Measurements from ENCODE around the gene FLT4.

Gene FLT4

DNA sequence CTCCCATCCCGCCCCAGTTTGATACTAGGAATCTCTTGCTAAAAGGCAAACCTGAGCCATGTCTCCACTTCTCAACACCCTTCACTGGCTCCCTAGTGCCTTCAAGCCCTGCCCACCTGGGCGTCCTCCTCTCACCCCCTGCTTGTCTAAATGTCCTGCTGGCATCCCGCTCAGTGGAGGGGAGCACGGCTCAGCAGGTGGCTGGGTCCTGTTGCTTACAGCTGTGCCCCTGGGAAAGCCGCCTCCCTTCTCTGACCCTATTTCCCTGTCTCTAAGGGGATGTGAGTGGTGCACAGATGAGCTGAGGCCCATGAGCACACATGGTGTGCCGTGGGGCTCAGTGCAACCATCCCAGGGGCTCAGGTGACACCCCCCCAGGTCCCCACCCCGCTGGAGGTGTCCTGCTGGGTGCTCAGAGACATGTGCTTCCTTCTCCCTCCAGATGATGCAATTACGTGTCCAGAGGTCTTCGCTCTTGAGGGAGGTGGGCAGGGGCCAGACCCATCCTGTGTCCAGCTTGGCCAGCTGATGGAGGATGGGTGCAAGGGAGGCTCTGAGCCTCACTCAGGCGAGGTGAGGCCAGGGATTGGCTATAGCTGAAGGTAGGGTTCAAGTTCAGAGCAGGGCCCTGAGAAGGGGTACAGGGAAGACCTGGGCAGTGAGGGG, 24.1 kb downstream of the FLT4 start:
- DNase-seq, result no peak

DNA sequence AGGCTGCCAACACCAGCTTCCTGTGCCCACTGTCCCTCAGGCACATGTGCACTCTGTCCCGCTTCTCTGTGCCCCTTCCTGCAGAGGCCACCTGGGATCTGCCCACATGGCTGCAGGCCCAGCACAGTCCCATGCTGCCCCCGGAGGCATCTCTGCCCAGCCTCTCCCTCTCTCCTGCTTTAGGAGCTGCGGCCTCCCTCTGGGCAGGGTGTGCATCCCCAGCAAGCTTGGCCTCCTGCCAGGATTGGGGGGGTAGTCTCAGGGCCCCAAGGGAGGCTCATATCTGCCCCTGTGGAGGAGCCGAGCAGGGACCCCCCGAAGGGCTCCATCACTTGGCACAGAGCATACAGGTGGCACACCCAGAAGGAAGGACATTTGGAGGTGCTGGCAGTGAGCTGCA, 24.8 kb downstream of the FLT4 start:
- DNase-seq, result no peak

- DNase-seq, result no peak
Measured at GRCh38 chr5:180623844-180624243, 25.6 kb downstream of the FLT4 start.

GRCh38 chr5:180623411-180623834, 26.0 kb downstream of the FLT4 start:
- peak; percentile 60 for DNase-seq

DNA sequence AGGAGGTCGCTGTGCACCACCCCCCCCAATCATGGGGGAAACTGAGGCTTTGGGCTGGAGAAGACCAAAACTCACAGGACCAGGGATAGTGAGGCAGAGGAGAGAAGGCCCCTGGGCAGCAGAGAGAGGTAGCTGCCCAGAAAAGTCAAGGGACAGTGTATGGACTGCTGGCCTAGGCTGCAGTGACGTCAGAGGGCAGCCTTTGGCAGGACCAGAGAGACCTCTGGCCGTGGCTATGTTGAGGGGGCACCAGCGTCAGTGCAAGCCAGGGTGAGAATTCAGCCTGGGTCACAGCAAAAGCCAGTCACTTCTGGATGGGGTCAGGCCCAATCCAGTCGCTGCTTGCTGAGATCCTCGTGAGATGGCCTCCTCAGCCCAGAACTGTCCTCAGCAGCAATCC, 26.5 kb downstream of the FLT4 start:
- no peak for DNase-seq

DNA sequence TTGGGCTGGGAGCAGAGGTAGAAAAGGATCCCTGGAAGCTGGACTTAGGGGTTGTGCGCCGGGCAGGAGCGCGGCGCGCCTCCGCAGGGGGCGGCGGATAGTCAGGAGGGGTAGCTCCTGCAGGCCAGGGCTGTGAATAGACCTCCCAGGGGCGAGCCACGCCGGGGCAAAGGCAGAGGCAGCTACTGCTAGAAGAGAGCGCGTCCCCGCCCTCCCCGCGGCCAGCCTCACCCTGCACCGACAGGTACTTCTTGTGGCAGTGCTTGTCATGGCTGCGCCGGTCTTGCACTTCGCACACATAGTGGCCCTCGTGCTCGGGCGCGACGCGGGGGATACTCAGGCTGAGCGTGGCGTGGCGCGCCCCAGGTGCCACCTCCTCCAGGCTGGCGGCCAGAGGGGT, 28.1 kb downstream of the FLT4 start:
- DNase-seq, result no peak

- DNase-seq, result no peak
Measured at GRCh38 chr5:180620014-180620413, 29.4 kb downstream of the FLT4 start.

DNA sequence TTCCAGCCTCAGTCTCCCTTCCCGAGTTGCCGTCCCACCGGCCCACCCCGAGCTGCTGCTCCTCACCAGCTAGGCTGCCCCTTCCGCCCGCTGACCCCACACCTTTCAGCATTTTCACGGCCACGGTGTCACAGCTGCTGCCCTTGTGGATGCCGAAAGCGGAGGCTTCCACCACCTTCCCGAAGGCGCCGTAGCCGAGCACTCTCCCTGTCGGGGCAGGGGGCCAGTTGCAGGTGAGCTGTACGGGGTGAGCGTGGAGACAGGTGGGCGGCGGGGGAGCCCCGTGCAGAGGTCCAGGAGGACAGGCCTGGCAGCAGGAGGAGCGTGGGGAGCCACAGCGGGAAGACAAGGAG, 29.9 kb downstream of the FLT4 start:
- no peak for DNase-seq

GRCh38 chr5:180618829-180619562, 30.4 kb downstream of the FLT4 start:
- DNase-seq, result peak; percentile 67

DNA sequence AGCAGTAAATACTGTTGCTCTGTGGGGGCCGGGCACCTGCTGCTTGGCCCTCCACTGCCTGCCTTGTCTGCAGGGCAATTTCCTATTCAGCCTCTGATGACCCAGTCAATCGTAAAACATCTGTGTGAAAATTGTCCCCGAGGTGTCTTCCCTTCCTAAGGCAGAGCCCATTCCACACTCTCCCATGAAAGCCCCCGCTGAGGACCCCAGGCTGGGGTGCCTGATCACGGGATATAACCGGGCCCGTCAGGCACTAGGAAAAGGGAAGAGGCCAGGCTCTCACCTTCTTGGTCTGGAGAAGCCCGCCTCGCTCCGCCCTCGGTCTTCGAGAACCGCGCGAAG, 30.9 kb downstream of the FLT4 start:
- DNase-seq, result no peak

- no peak for DNase-seq
Measured at GRCh38 chr5:180613814-180614188, 35.6 kb downstream of the FLT4 start.

GRCh38 chr5:180613188-180613813, 36.1 kb downstream of the FLT4 start:
- no peak for DNase-seq

DNA sequence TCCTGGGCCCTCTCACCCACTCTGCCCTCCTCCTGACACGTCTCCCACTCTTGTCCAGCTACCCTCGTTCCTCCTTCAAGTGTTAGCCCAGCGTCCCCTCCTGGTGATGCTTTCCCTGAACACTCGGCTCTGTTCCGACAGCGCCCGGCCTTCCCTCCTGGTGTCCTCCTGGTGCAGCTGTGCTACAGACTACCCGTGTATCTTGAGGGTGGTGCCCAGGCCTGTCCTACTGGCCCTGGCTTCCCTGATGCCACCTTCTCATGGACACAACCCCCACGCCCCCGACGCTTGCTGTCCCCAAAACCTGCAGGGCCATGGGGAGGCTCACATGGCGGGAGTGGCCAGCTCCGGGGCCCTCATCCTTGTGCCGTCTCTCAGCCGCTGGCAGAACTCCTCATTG, 36.7 kb downstream of the FLT4 start:
- DNase-seq, result no peak

- DNase-seq, result no peak
Measured at GRCh38 chr5:180611140-180611850, 38.1 kb downstream of the FLT4 start.

DNA sequence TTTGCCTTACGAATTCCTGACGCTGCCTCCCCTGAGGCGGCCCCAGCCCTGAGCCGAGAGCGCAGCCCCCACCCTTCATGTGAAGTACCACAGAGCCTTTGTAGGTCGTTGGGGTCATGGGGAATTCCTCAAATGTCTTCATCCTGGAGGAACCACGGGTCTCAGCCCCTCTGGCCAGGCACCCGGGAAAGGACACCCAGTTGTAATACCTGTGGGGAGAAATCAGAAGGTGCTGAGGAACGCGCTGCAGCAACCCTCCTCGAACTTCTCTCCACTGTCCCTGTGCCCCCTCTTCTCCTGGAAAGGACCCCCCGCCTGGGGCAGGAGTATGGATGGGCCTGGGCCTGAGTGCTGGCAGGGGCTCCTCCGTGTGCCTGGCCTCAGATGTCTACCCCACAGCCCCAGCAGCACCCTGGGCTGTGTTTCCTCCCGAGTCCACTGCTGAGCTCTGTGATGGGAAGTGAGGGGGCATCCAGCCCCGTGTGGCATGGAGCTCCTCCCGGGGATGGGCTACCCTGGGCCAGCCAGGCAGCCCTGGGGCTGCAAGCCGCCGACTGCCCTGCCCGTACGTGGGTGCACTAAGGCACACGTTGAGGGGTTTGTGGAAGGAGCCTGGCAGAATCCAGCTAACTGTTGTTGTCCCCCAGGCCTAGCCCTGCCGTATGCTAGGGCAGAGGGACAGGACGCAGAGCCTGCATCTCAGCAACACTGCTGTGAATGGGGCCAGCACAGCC, 39.4 kb downstream of the FLT4 start:
- no peak for DNase-seq

- no peak for DNase-seq
Measured at GRCh38 chr5:180609386-180609785, 40.0 kb downstream of the FLT4 start.

GRCh38 chr5:180608572-180609310, 40.7 kb downstream of the FLT4 start:
- DNase-seq, result no peak

DNA sequence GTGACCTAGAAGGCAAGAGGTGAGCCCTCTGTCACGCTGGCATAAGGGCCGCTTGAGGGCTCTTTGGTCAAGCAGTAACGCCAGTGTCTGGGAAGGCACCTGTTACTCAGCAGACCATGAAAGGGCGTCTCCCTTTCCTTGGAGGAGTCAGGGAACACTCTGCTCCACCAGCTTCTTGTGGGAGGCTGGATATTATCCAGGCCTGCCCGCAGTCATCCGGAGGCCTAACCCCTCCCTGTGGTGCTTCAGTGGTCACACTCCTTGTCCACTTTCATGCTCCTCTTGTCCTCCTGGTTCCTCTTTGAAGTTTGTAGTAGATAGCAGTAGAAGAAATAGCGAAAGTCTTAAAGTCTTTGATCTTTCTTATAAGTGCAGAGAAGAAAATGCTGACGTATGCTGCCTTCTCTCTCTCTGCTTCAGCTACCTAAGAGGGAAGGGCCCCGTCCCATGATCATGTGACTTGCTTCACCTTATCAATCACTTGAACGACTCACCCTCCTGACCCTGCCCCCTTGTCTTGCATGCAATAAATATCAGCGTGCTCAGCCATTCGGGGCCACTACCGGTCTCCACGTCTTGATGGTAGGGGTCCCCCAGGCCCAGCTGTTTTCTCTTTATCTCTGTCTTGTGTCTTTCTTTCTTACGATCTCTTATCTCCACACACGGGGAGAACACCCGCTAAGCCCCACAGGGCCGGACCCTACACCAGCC, 41.4 kb downstream of the FLT4 start:
- DNase-seq, result no peak

GRCh38 chr5:180606215-180606785, 43.1 kb downstream of the FLT4 start:
- no peak for DNase-seq

DNA sequence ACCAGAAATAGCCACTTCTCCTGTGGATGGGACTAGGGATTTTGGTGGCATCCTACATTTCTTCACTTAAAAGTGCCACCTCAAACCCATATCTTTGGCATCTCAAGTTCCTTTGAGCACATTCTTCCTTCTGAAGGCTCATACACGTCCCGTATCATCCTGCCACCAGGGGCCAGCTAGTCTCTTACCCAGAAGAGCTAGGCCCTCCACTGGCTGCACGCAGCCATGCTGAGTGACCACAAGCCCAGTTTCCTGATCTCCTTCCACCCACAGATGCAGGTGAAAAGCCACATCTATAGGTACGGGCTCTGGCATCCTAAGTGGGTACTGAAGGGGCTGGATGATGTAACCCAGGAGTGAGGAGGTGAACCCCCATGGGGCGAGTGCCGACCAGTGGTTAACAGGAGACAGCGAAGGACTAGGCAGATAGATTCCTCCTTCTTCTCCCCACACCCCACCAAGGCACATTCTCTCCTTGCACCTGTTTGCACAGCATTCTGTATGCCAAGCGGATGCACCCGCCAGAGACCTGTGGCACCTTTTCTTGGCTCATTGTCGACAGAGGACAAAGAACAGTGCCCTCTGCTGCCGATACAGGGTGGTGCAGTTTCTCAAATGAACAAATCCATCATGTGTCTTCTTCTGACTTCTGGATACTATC, 43.7 kb downstream of the FLT4 start:
- DNase-seq, result peak; percentile 86

DNA sequence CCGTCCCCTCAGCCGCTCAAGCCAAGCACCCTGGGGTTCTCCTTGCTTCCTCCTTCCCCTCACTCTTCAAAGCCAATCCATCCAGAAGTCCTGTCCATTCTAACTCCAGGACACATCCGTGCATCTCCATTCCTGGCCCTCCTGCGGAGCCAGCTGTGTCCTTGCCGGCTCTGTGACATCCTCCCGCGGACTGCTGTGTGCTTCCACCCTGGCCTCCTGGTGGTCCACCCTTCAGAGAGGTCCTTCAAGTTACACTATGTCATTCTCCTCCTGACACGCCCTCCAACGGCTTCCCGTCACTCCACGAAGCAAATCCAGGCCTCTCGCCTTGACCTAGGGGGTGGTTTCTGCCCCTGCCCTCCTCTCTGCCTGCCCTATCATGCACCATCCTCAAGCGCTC, 45.1 kb downstream of the FLT4 start:
- DNase-seq, result no peak

Data from activated CD8-positive, alpha-beta memory T cell treated with anti-CD3 and anti-CD28 coated beads for 24 hours (primary cell).